OCI-LY3 (cell line): ENCODE results near the gene OR5AK2.
A peak's percentile ranks its signal among the peaks of the same experiment; 100 is the strongest.

Experiments
- H2AFZ ChIP-seq: fragments of 200-600, 300-600 bp; shearing (Covaris generic); 2 replicates; pipeline ENCODE4 v1.6.0; 2014; ENCODE audit warnings: antibody characterized with exemption, low read depth, low read length
- H3K27ac ChIP-seq: fragments of 200-600, 300-600 bp; sonication (generic); 2 replicates; pipeline ENCODE4 v1.5.1; 2014; ENCODE audit warnings: mild to moderate bottlenecking, low read length, moderate library complexity, mixed read lengths
- H3K27me3 ChIP-seq: fragments of 200-600, 300-600 bp; sonication (generic); 2 replicates; pipeline ENCODE4 v1.6.1; 2014; ENCODE audit warnings: low read depth, low read length, mixed read lengths
- H3K36me3 ChIP-seq: fragments of 200-600, 300-600 bp; sonication (generic); replicated peaks from 2 replicates; pipeline ENCODE3; 2014; ENCODE audit warnings: low read depth, low read length, mixed read lengths
- H3K4me1 ChIP-seq: fragments of 300-600, 200-600 bp; sonication (generic); 2 replicates; pipeline ENCODE4 v1.6.1; 2014; ENCODE audit warnings: low read length, mixed read lengths
- H3K4me2 ChIP-seq: fragments of 200-600, 300-600 bp; sonication (generic); 2 replicates; pipeline ENCODE4 v1.6.1; 2014; ENCODE audit warnings: low read length, mixed read lengths
- H3K4me3 ChIP-seq: fragments of 300-600, 200-600 bp; sonication (generic); 2 replicates; pipeline ENCODE4 v1.5.1; 2014; ENCODE audit warnings: antibody characterized with exemption, mild to moderate bottlenecking, low read length, moderate library complexity
- H3K79me2 ChIP-seq: fragments of 300-600, 200-600 bp; shearing (Covaris generic); 2 replicates; pipeline ENCODE4 v1.6.1; 2014; ENCODE audit warnings: mild to moderate bottlenecking, low read length, mixed read lengths
- H3K9ac ChIP-seq: fragments of 300-600, 200-600 bp; shearing (Covaris generic); 2 replicates; pipeline ENCODE4 v1.6.0; 2014; ENCODE audit warnings: mild to moderate bottlenecking, low read length, moderate library complexity
- H3K9me3 ChIP-seq: fragments of 200-600, 300-600 bp; shearing (Covaris generic); 2 replicates; pipeline ENCODE4 v1.6.1; 2014; ENCODE audit warnings: low read length, mixed read lengths; ENCODE audit not compliant: insufficient read depth
- H4K20me1 ChIP-seq: fragments of 200-600, 300-600 bp; sonication (generic); 2 replicates; pipeline ENCODE4 v1.6.1; 2016; ENCODE audit warnings: low read length, mixed read lengths; ENCODE audit not compliant: insufficient read depth
- CTCF ChIP-seq: fragments of 200-600, 300-600 bp; sonication (generic); IDR thresholded peaks from 2 replicates; pipeline ENCODE4 v1.5.1; 2014; ENCODE audit warnings: antibody characterized with exemption, low read length, low read depth
- EZH2phosphoT487 ChIP-seq: fragments of 200-600 bp; shearing (Covaris generic); IDR thresholded peaks from 2 replicates; pipeline ENCODE4 v1.6.1; 2018; ENCODE audit warnings: antibody characterized with exemption, mixed run types, low read depth

The OR5AK2 gene

GRCh38 chr11:56990702-56991101, 2.0 kb downstream of the OR5AK2 start:
- no peak overlapping the region for H2AFZ ChIP-seq
- 0 out of 2 replicates have a peak, but pooled peaks cover 3% of the 10 kb centered on the region for H3K27me3 ChIP-seq
- H3K9me3 ChIP-seq: no peaks in the 10 kb centered on the region
- TF ChIP-seq CTCF: no peak
- TF ChIP-seq EZH2phosphoT487: no peak
- H3K79me2 ChIP-seq: no peaks in the 10 kb centered on the region
- H3K9ac ChIP-seq: no peak overlapping the region
- H3K36me3 ChIP-seq: no peaks in the 10 kb centered on the region
- H3K27ac ChIP-seq: no peak overlapping the region
- no peaks in the 10 kb centered on the region for H4K20me1 ChIP-seq
- H3K4me3 ChIP-seq: no peak overlapping the region
- no peak overlapping the region for H3K4me2 ChIP-seq
- no peaks in the 10 kb centered on the region for H3K4me1 ChIP-seq

GRCh38 chr11:56994532-56994931, 5.8 kb downstream of the OR5AK2 start:
- H3K27ac ChIP-seq: no peak overlapping the region
- H3K36me3 ChIP-seq: no peaks in the 10 kb centered on the region
- H3K4me1 ChIP-seq: no peaks in the 10 kb centered on the region
- H3K27me3 ChIP-seq: no peaks in the 10 kb centered on the region
- H4K20me1 ChIP-seq: no peaks in the 10 kb centered on the region
- no peak overlapping the region for H2AFZ ChIP-seq
- no peaks in the 10 kb centered on the region for H3K79me2 ChIP-seq
- TF ChIP-seq EZH2phosphoT487: no peak
- no peak for TF ChIP-seq CTCF
- no peak overlapping the region for H3K9ac ChIP-seq
- no peak overlapping the region for H3K4me2 ChIP-seq
- no peaks in the 10 kb centered on the region for H3K9me3 ChIP-seq
- no peak overlapping the region for H3K4me3 ChIP-seq

- no peaks in the 10 kb centered on the region for H3K36me3 ChIP-seq
- H3K79me2 ChIP-seq: no peaks in the 10 kb centered on the region
- no peak overlapping the region for H2AFZ ChIP-seq
- H3K27ac ChIP-seq: no peak overlapping the region
- no peak overlapping the region for H3K9ac ChIP-seq
- H3K4me1 ChIP-seq: no peaks in the 10 kb centered on the region
- TF ChIP-seq CTCF: peak; percentile 58
- TF ChIP-seq EZH2phosphoT487: no peak
- no peak overlapping the region for H3K4me3 ChIP-seq
- H3K9me3 ChIP-seq: no peaks in the 10 kb centered on the region
- no peaks in the 10 kb centered on the region for H4K20me1 ChIP-seq
- H3K4me2 ChIP-seq: no peak overlapping the region
- no peaks in the 10 kb centered on the region for H3K27me3 ChIP-seq
These were observed 13.1 kb downstream of the OR5AK2 start for GRCh38 chr11:57001674-57002401.

GRCh38 chr11:57008373-57008772, 19.7 kb downstream of the OR5AK2 start:
- Histone ChIP-seq H4K20me1 (no peaks in the 10 kb centered on the region), H3K4me1 (no peaks in the 10 kb centered on the region), H2AFZ (no peak overlapping the region), H3K9me3 (no peaks in the 10 kb centered on the region), H3K36me3 (no peaks in the 10 kb centered on the region), H3K4me2 (no peak overlapping the region), H3K9ac (no peak overlapping the region), H3K27me3 (peaks cover 13% of the 10 kb centered on the region; the same call in 1 of the 2 replicates), H3K27ac (no peak overlapping the region), H3K79me2 (no peaks in the 10 kb centered on the region), H3K4me3 (no peak overlapping the region)
- TF ChIP-seq EZH2phosphoT487: no peak
- no peak for TF ChIP-seq CTCF
